Uterus (tissue), 2 donors: ENCODE measurements around the gene KRT75.

Experiments used
- POLR2A ChIP-seq, 2 donors: fragments of 450-650 bp; IDR thresholded peaks; one replicate each; pipeline ENCODE4 v1.6.1; 2016; ENCODE audit warnings: antibody characterized with exemption in 2 of 2, mild to moderate bottlenecking in 1 of 2, moderate library complexity in 1 of 2
- TF ChIP-seq, protein P1 (sequence below), 4 experiments: fragments of 200-600 bp in 2 of 4; fragments of 450-650 bp in 2 of 4; sonication (generic) in 2 of 4; IDR thresholded peaks; one replicate each; pipeline ENCODE4 v1.5.1; 2016 to 2019; ENCODE audit warnings: antibody characterized with exemption in 4 of 4, mild to moderate bottlenecking in 2 of 4, moderate library complexity in 1 of 4

DNA sequence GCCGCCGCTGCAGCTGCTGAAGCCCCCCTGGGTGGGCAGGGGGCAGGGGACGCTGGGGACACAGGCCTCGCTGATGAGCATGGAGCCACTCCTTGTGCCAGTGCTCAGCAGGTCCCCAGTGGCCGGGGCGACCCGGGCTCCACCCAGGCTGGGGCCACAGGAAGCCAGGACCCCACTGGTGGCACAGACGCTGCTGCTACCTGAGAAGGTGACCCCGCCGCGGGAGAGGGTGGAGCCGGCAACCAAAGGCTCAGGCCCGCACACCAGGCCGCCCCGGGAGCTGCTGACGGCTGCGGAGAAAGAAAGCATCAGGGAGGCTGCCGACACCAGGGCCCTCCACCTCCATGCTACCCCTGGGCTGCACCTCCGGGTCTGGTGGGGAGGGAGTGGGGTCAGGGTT, 56.1 kb downstream of the KRT75 start:
- TF ChIP-seq, protein P1, sequence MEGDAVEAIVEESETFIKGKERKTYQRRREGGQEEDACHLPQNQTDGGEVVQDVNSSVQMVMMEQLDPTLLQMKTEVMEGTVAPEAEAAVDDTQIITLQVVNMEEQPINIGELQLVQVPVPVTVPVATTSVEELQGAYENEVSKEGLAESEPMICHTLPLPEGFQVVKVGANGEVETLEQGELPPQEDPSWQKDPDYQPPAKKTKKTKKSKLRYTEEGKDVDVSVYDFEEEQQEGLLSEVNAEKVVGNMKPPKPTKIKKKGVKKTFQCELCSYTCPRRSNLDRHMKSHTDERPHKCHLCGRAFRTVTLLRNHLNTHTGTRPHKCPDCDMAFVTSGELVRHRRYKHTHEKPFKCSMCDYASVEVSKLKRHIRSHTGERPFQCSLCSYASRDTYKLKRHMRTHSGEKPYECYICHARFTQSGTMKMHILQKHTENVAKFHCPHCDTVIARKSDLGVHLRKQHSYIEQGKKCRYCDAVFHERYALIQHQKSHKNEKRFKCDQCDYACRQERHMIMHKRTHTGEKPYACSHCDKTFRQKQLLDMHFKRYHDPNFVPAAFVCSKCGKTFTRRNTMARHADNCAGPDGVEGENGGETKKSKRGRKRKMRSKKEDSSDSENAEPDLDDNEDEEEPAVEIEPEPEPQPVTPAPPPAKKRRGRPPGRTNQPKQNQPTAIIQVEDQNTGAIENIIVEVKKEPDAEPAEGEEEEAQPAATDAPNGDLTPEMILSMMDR (IDR thresholded peaks at IDR 0.05) = no peak
- TF ChIP-seq POLR2A (IDR thresholded peaks at IDR 0.05) = no peak
